Stimulated activated CD8-positive, alpha-beta memory T cell treated with anti-CD3 and anti-CD28 coated beads, Interleukin-4, amount 100 ng/mL, for 24 hours (primary cell): Measurements from ENCODE around the gene RAP1A.

Experiments used
- DNase-seq: peaks from one replicate; pipeline ENCODE4 v3.0.0-alpha.2; 2020; ENCODE audit warnings: low read depth

Gene RAP1A

GRCh38 chr1:111619635-111620440 is at the start of gene RAP1A:
Gene RAP1A (plus strand): TSS chr1:111619789. CDS start chr1:111691361, 71,572 bp downstream.
- peak; percentile 95 for DNase-seq

GRCh38 chr1:111569913-111570312 is 49.7 kb upstream of the RAP1A start:
- no peak for DNase-seq

- peak; percentile 24 for DNase-seq
Observed at GRCh38 chr1:111570781-111571181, 48.8 kb upstream of the RAP1A start.

- DNase-seq = no peak
Observed at GRCh38 chr1:111571239-111571638, 48.4 kb upstream of the RAP1A start.

GRCh38 chr1:111571987-111572386 is 47.6 kb upstream of the RAP1A start:
- no peak for DNase-seq

- no peak for DNase-seq
Observed at GRCh38 chr1:111576547-111576946, 43.0 kb upstream of the RAP1A start.

GRCh38 chr1:111577814-111578213 is 41.8 kb upstream of the RAP1A start:
- no peak for DNase-seq

GRCh38 chr1:111581166-111581565 is 38.4 kb upstream of the RAP1A start:
- no peak for DNase-seq

GRCh38 chr1:111582016-111582415 is 37.6 kb upstream of the RAP1A start:
- no peak for DNase-seq

- no peak for DNase-seq
Observed at GRCh38 chr1:111582644-111583618, 36.7 kb upstream of the RAP1A start.

GRCh38 chr1:111585447-111586086 is 34.0 kb upstream of the RAP1A start:
- no peak for DNase-seq

GRCh38 chr1:111586112-111586511 is 33.5 kb upstream of the RAP1A start:
- no peak for DNase-seq

GRCh38 chr1:111587509-111588174 is 31.9 kb upstream of the RAP1A start:
- no peak for DNase-seq

GRCh38 chr1:111591937-111592336 is 27.7 kb upstream of the RAP1A start:
- DNase-seq = no peak

GRCh38 chr1:111592389-111593361 is 26.9 kb upstream of the RAP1A start:
- peak; percentile 95 for DNase-seq

- DNase-seq = no peak
Observed at GRCh38 chr1:111593403-111594305, 25.9 kb upstream of the RAP1A start.

- DNase-seq = no peak
Observed at GRCh38 chr1:111594306-111594693, 25.3 kb upstream of the RAP1A start.

GRCh38 chr1:111595807-111596206 is 23.8 kb upstream of the RAP1A start:
- DNase-seq = no peak

GRCh38 chr1:111596499-111596898 is 23.1 kb upstream of the RAP1A start:
- no peak for DNase-seq

- DNase-seq = no peak
Observed at GRCh38 chr1:111597426-111597825, 22.2 kb upstream of the RAP1A start.
